GM15510 (cell line): ENCODE data around the gene FOXO1.

Source experiments
- POLR2A ChIP-seq: IDR thresholded peaks from 3 replicates; pipeline ENCODE4 v1.6.1; 2011; ENCODE audit warnings: borderline replicate concordance; ENCODE audit not compliant: insufficient read length; ENCODE audit errors: extremely low read depth

Gene FOXO1

DNA sequence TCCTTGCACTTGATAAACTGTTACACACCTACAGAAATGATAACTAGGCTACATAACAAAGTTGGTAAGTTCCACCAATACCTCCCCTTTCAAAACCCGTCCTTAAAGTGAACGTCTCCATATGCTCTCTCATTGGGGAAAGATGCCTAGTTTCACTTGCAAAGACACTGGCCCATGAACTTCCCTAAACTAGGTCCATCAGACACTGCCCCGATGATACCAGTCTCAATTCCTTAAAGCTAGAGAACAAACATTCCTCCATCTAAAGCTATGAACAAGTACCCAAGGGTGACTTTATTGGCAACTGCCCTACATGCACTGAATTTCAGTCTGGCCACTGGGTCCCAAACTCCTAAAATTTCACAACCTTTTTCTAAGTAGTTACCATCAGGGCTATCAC lies 39.9 kb downstream of the FOXO1 start:
- TF ChIP-seq POLR2A: no peak

- TF ChIP-seq POLR2A: no peak
Observed at GRCh38 chr13:40624986-40625385, 41.5 kb downstream of the FOXO1 start.

DNA sequence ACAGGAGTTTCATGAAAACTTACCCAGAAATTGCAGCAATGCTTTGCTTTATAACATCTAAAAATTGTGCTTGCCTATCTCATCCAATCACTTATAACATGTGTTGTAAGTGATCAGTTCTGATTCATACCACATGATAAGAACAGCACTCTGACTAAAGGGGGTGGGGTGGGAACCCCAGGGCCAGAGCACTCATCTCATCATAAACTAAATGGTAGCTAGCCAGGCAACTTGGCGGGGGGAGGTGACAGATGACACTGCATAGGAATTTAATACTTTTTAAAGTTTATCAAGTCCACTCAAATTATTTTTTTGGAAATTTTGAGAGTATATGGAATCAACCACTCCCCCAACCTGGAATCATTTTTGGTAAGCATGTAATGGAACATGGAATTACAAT lies 42.1 kb downstream of the FOXO1 start:
- no peak for TF ChIP-seq POLR2A

DNA sequence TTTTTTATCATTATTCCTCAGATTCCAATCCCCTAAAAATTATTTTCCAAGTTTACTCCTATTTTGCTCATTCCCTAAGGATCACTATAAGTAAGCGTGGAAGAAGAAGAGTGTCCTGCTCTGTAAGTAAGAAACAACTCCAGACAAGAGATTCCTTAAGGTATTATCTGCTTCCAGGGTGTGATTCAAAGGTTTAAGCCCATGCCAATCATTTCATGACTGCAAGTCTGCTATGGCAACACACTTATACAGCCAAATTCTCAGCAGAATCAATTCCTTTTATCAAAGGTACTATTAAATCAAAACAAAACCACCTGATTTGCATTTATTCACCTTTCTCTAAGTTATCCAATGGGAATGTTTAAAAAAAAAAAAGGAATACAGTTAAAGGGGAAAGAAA lies 43.7 kb downstream of the FOXO1 start:
- TF ChIP-seq POLR2A: no peak

DNA sequence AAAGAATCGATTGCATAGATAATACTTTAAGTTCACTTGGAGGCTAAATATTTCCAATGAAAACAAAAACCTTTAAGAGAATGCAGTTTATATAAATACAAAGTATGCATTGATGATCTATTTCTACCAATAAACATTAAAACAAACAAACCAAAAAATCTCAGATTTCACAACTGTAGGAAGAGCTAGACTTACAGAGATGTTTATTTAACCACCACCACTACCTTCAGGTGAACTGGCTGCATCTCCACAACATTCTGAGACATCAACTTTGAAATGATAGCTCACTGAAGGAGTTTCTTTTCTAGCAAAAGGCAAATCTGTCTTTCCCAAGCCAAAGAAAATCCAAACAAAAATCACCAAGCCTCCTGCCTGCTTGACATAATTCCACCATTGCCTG lies 44.2 kb downstream of the FOXO1 start:
- TF ChIP-seq POLR2A: no peak

DNA sequence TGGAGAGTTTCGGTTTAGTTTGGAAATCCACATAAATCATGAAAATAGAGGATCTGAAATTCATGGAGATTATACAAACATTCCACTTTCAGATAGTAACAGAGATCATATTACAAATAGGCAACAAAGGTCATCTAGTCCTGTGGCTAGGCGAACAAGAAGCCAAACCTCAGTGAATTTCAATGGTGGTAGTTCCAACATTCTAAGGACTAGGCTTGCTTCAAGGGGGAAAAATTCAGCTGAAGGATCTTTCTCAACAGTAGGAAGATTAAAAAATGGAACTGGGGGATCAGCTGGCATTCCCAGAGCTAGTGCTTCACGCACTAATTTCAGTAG lies 47.0 kb downstream of the FOXO1 start:
- TF ChIP-seq POLR2A: no peak

- TF ChIP-seq POLR2A: no peak
Observed at GRCh38 chr13:40618581-40619478, 47.6 kb downstream of the FOXO1 start.

GRCh38 chr13:40617801-40618356 lies 48.6 kb downstream of the FOXO1 start:
- TF ChIP-seq POLR2A: no peak

GRCh38 chr13:40615619-40616018 lies 50.8 kb downstream of the FOXO1 start:
- no peak for TF ChIP-seq POLR2A

DNA sequence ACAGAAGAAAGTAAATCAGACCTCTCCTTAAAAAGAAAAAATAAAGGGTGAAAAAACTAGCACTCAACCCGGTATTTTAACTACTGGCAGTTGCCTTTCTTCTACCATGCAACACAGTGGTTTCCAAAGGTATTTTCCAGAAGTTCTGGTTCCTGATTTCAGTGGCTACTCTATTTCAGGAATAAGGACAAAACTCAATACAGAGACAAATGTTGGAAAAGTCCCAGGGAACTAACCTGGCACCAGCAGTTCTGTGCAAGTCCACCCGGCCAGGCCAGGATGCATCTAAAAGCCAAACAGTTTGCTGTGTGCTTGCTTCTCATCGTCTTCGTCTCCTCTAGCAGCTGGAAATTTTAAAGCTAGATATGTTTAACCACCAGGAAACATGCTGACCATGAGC lies 52.5 kb downstream of the FOXO1 start:
- TF ChIP-seq POLR2A: no peak

GRCh38 chr13:40613192-40613818 lies 53.1 kb downstream of the FOXO1 start:
- TF ChIP-seq POLR2A: no peak

- TF ChIP-seq POLR2A: no peak
Observed at GRCh38 chr13:40612041-40612440, 54.4 kb downstream of the FOXO1 start.

DNA sequence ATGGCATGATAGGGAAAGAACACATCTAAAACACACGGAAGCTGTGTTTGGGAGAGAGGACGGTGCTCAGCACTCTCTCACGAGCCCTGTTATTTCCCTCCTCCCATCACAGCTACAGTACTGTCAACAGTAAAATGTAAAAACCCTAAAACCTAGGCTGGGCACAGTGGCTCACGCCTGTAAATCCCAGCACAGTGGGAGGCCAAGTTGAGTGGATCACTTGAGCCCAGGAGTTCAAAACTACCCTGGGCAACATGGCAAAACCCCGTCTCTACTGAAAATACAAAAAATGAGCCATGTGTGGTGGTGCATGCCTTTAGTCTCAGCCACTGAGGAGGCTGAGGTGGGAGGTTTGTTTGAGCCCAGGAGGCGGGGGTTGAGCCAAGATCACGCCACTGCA lies 54.8 kb downstream of the FOXO1 start:
- TF ChIP-seq POLR2A: no peak

DNA sequence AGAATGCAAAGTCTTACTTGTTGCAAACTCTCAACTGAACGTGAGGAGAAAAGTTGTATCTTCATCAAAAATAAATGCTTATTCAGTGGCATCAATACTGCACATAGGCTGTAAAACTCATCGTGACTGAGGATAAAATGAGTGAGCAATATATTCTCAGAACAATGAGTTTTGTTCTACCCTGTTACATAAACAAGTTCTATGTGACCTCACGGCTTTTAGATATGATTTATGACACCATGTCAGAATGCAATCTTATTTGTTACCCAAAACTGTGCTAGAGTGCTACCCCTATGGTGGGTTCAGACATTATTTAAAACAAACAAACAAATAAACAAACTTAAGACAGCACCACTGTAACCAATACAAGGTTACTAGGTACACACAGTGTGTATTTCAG lies 55.4 kb downstream of the FOXO1 start:
- no peak for TF ChIP-seq POLR2A

GRCh38 chr13:40609972-40610726 lies 56.3 kb downstream of the FOXO1 start:
- no peak for TF ChIP-seq POLR2A
